Body of pancreas (tissue), 4 donors: ENCODE measurements around the gene KIAA1217. TPM values are rescaled to one million over a fixed set of nuclear protein-coding genes. Genes with fewer than 3 reads are reported as not detected.

ENCODE experiments used
- ATAC-seq: fragments of 150-250 bp; one replicate; pipeline ENCODE4 v1.9.1; 2016
- DNase-seq, 4 donors: peaks; one replicate each; pipeline ENCODE4 v3.0.0-alpha.2; 2019
- H3K27ac ChIP-seq, 4 donors: fragments of 200-600 bp; sonication (generic); 1 replicate in 3 of 4; 2 replicates in 1 of 4; pipeline versions ENCODE4 v1.5.1 to v1.6.1; 2016 to 2019; ENCODE audit warnings: mild to moderate bottlenecking in 1 of 4, mixed read lengths in 1 of 4, moderate library complexity in 1 of 4
- H3K27me3 ChIP-seq, 2 donors: fragments of 200-600 bp; sonication (generic); one replicate each; pipeline ENCODE4 v1.6.0; 2016; ENCODE audit warnings: mild to moderate bottlenecking in 1 of 2
- H3K36me3 ChIP-seq, 2 donors: fragments of 200-600 bp; sonication (generic); replicated peaks in 1 of 2; 2 replicates each; pipeline ENCODE4 v1.5.1; 2016; ENCODE audit warnings: low read depth in 2 of 2; ENCODE audit not compliant: insufficient read depth in 1 of 2
- H3K4me1 ChIP-seq: fragments of 200-600 bp; sonication (generic); one replicate; pipeline ENCODE4 v1.6.0; 2016
- H3K4me3 ChIP-seq, 2 donors: fragments of 200-600 bp; sonication (generic); 1 replicate in 1 of 2; 2 replicates in 1 of 2; pipeline ENCODE4 v1.5.1; 2016 to 2019
- H3K9me3 ChIP-seq, 3 donors: fragments of 200-600 bp; sonication (generic); 1 replicate in 2 of 3; 2 replicates in 1 of 3; pipeline ENCODE4 v1.5.1; 2016
- CTCF ChIP-seq, 7 experiments: fragments of 450-650 bp in 4 of 7; fragments of 200-600 bp in 3 of 7; sonication (generic) in 3 of 7; IDR thresholded peaks; one replicate each; pipeline ENCODE4 v1.5.1; 2016 to 2019; ENCODE audit warnings: antibody characterized with exemption in 7 of 7
- POLR2A ChIP-seq, 3 donors: fragments of 450-650 bp; IDR thresholded peaks; one replicate each; pipeline ENCODE4 v1.6.1; 2016; ENCODE audit warnings: antibody characterized with exemption in 3 of 3, mild to moderate bottlenecking in 2 of 3
- WGBS, 2 donors: methylation state at CpG; one replicate each; pipeline ENCODE4 v1.1.5; 2017; 5-methylcytosine and 5-hydroxymethylcytosine counted together
- intact Hi-C: fragments of 100-400 bp; cut with DNase I; formaldehyde crosslinking; loops from one replicate; pipeline ENCODE4 v1.15.1; 2023
- total RNA-seq, 2 donors: library from RNA; depleted of rRNA; stranded (reverse); fragments of >200 nt; gene quantifications; one replicate each; pipeline ENCODE4 v1.1.0, GENCODE V29; 2016

The KIAA1217 gene
- total RNA-seq, 2 donors from 2014 or later = 25.9 to 36.9 TPM

- intact Hi-C loops = no loop called here
- DNase-seq (no peak), ATAC-seq (no peak)
Measured at GRCh38 chr10:24494236-24494635, 285.3 kb downstream of the KIAA1217 start.

GRCh38 chr10:24494777-24495176 is 285.8 kb downstream of the KIAA1217 start:
- DNase-seq (no peak), ATAC-seq (no peak)
- Histone ChIP-seq H3K27me3 (no peaks in the 10 kb centered on the region), H3K9me3 (no peaks in the 10 kb centered on the region), H3K36me3 (peaks cover 0 to 3% of the 10 kb centered on the region in 2 donors), H3K4me3 (no peak overlapping the region), H3K27ac (no peak overlapping the region), H3K4me1 (no peaks in the 10 kb centered on the region)
- intact Hi-C loops = no loop called here
- TF ChIP-seq CTCF (IDR thresholded peaks at IDR 0.05) (no peak), POLR2A (IDR thresholded peaks at IDR 0.05) (no peak)
- 90 to 94% methylated on average over 6 of the region's 6 CpGs for WGBS, 2 donors

More at GRCh38 chr10:24494236-24494635, 285.3 kb downstream of the KIAA1217 start:
- Histone ChIP-seq H3K4me1 (no peaks in the 10 kb centered on the region), H3K4me3 (no peak overlapping the region), H3K9me3 (no peaks in the 10 kb centered on the region), H3K27ac (no peak overlapping the region), H3K36me3 (peaks cover 0 to 3% of the 10 kb centered on the region in 2 donors), H3K27me3 (no peaks in the 10 kb centered on the region)
- 80 to 84% methylated on average over 8 of the region's 8 CpGs for WGBS, 2 donors
- no peak for TF ChIP-seq CTCF (IDR thresholded peaks at IDR 0.05)
- TF ChIP-seq POLR2A (IDR thresholded peaks at IDR 0.05) = no peak

GRCh38 chr10:24495666-24496460 is 286.9 kb downstream of the KIAA1217 start:
- intact Hi-C loops = no loop called here
- H3K4me1 ChIP-seq = no peaks in the 10 kb centered on the region
- no peaks in the 10 kb centered on the region for H3K9me3 ChIP-seq
- TF ChIP-seq CTCF (IDR thresholded peaks at IDR 0.05) (no peak), POLR2A (IDR thresholded peaks at IDR 0.05) (no peak)
- 69 to 78% methylated on average over 10 of the region's 10 CpGs for WGBS, 2 donors
- peaks cover 0 to 3% of the 10 kb centered on the region in 2 donors for H3K36me3 ChIP-seq
- DNase-seq (no peak), ATAC-seq (no peak)
- no peak overlapping the region for H3K4me3 ChIP-seq
- no peak overlapping the region for H3K27ac ChIP-seq
- no peaks in the 10 kb centered on the region for H3K27me3 ChIP-seq

GRCh38 chr10:24496906-24497305 is 288.0 kb downstream of the KIAA1217 start:
- Histone ChIP-seq H3K9me3 (no peaks in the 10 kb centered on the region), H3K4me1 (no peaks in the 10 kb centered on the region), H3K27ac (no peak overlapping the region), H3K4me3 (no peak overlapping the region), H3K27me3 (no peaks in the 10 kb centered on the region), H3K36me3 (peaks cover 0 to 3% of the 10 kb centered on the region in 2 donors)
- intact Hi-C loops = no loop called here
- TF ChIP-seq CTCF (IDR thresholded peaks at IDR 0.05) (no peak), POLR2A (IDR thresholded peaks at IDR 0.05) (no peak)
- ATAC-seq (no peak), DNase-seq (no peak)
- WGBS, 2 donors = 93% methylated on average over 8 of the region's 8 CpGs
